H9 (cell line): ENCODE measurements around the gene PPP2CA. TPM values are rescaled to one million over a fixed set of nuclear protein-coding genes. Genes with fewer than 3 reads are reported as not detected.

Experiments
- DNase-seq: peaks from one replicate; pipeline ENCODE4 v3.0.0-alpha.2; 2017
- H2AFZ ChIP-seq: one replicate; pipeline ENCODE4 v1.6.1; 2013; ENCODE audit warnings: mild to moderate bottlenecking, low read length, control low read depth, moderate library complexity
- H2AK5ac ChIP-seq: 2 replicates; pipeline ENCODE4 v1.6.1; 2013; ENCODE audit warnings: low read length, control low read depth, mixed read lengths; ENCODE audit not compliant: insufficient read length
- H2BK120ac ChIP-seq: one replicate; pipeline ENCODE4 v1.6.1; 2013; ENCODE audit warnings: low read depth, mild to moderate bottlenecking, low read length, control low read depth, inconsistent platforms; ENCODE audit not compliant: poor library complexity, severe bottlenecking
- H2BK12ac ChIP-seq: 2 replicates; pipeline ENCODE4 v1.6.1; 2013; ENCODE audit warnings: low read length, control low read depth, mixed read lengths, low read depth; ENCODE audit not compliant: insufficient read length
- H2BK15ac ChIP-seq: 2 replicates; pipeline ENCODE4 v1.6.1; 2013; ENCODE audit warnings: low read depth, low read length, control low read depth
- H2BK20ac ChIP-seq: one replicate; pipeline ENCODE4 v1.6.1; 2013; ENCODE audit warnings: low read depth, mild to moderate bottlenecking, low read length, control low read depth, inconsistent platforms; ENCODE audit not compliant: poor library complexity, severe bottlenecking
- H2BK5ac ChIP-seq: 2 replicates; pipeline ENCODE4 v1.6.1; 2013; ENCODE audit warnings: low read length, control low read depth, mixed read lengths; ENCODE audit not compliant: insufficient read length
- H3K14ac ChIP-seq: 2 replicates; pipeline ENCODE4 v1.6.1; 2013; ENCODE audit warnings: low read length, control low read depth; ENCODE audit not compliant: insufficient read depth
- H3K18ac ChIP-seq: 2 replicates; pipeline ENCODE4 v1.6.1; 2013; ENCODE audit warnings: low read depth, mild to moderate bottlenecking, mixed read lengths, low read length, control low read depth; ENCODE audit not compliant: insufficient read length
- H3K23ac ChIP-seq: 2 replicates; pipeline ENCODE4 v1.6.1; 2013; ENCODE audit warnings: low read length, control low read depth, mixed read lengths, low read depth; ENCODE audit not compliant: insufficient read length
- H3K23me2 ChIP-seq: 2 replicates; pipeline ENCODE4 v1.6.1; 2013; ENCODE audit warnings: low read depth, mild to moderate bottlenecking, mixed read lengths, low read length, control low read depth; ENCODE audit not compliant: insufficient read length, poor library complexity, severe bottlenecking
- H3K27ac ChIP-seq: 2 replicates; pipeline ENCODE4 v1.5.1; 2013; ENCODE audit warnings: low read length, control low read depth, mixed read lengths, low read depth; ENCODE audit not compliant: insufficient read length
- H3K27me3 ChIP-seq: 2 replicates; pipeline ENCODE4 v1.6.1; 2013; ENCODE audit warnings: low read length, control low read depth, inconsistent platforms; ENCODE audit not compliant: insufficient read depth
- H3K4ac ChIP-seq: 2 replicates; pipeline ENCODE4 v1.6.1; 2013; ENCODE audit warnings: low read depth, mild to moderate bottlenecking, control low read depth, inconsistent platforms, low read length, moderate library complexity
- H3K4me1 ChIP-seq: 2 replicates; pipeline ENCODE4 v1.6.1; 2013; ENCODE audit warnings: low read length, control low read depth, inconsistent platforms; ENCODE audit not compliant: insufficient read depth
- H3K4me2 ChIP-seq: 2 replicates; pipeline ENCODE4 v1.6.1; 2013; ENCODE audit warnings: low read length, control low read depth, mixed read lengths; ENCODE audit not compliant: insufficient read length, insufficient read depth
- H3K56ac ChIP-seq: 2 replicates; pipeline ENCODE4 v1.6.1; 2013; ENCODE audit warnings: low read depth, mild to moderate bottlenecking, mixed read lengths, low read length, control low read depth; ENCODE audit not compliant: insufficient read length
- H3K79me1 ChIP-seq: 2 replicates; pipeline ENCODE4 v1.6.1; 2013; ENCODE audit warnings: low read depth, mild to moderate bottlenecking, moderate library complexity, low read length, control low read depth, inconsistent platforms; ENCODE audit not compliant: insufficient read depth, poor library complexity, severe bottlenecking
- H3K79me2 ChIP-seq: 2 replicates; pipeline ENCODE4 v1.6.1; 2013; ENCODE audit warnings: low read length, control low read depth, inconsistent platforms; ENCODE audit not compliant: insufficient read depth
- H3K9ac ChIP-seq: 2 replicates; pipeline ENCODE4 v1.6.1; 2013; ENCODE audit warnings: low read length, control low read depth, mixed read lengths; ENCODE audit not compliant: insufficient read length; ENCODE audit errors: extremely low read depth
- H3K9me3 ChIP-seq: one replicate; pipeline ENCODE4 v1.6.1; 2013; ENCODE audit warnings: low read depth, low read length, inconsistent platforms; ENCODE audit not compliant: control insufficient read depth
- H3T11ph ChIP-seq: one replicate; pipeline ENCODE4 v1.6.1; 2013; ENCODE audit warnings: mild to moderate bottlenecking, low read length, control low read depth, inconsistent platforms
- H4K20me1 ChIP-seq: one replicate; pipeline ENCODE4 v1.6.1; 2013; ENCODE audit not compliant: control insufficient read depth, insufficient read length, insufficient read depth
- H4K5ac ChIP-seq: 2 replicates; pipeline ENCODE4 v1.6.1; 2013; ENCODE audit warnings: low read depth, mild to moderate bottlenecking, mixed read lengths, low read length, control low read depth; ENCODE audit not compliant: insufficient read length
- H4K8ac ChIP-seq: replicated peaks from 2 replicates; pipeline ENCODE4 v1.6.1; 2013; ENCODE audit warnings: low read length, control low read depth, mixed read lengths, low read depth; ENCODE audit not compliant: insufficient read length
- H4K91ac ChIP-seq: 2 replicates; pipeline ENCODE4 v1.6.1; 2013; ENCODE audit warnings: low read depth, mild to moderate bottlenecking, moderate library complexity, mixed read lengths, low read length, control low read depth; ENCODE audit not compliant: insufficient read length
- H3K27ac Mint-ChIP-seq, 3 experiments: 2 replicates in 2 of 3; 3 replicates in 1 of 3; pipeline ENCODE4 v1.8.0; 2020 to 2021; ENCODE audit warnings: mixed read lengths in 3 of 3, mild to moderate bottlenecking in 1 of 3, moderate library complexity in 1 of 3
- H3K27me3 Mint-ChIP-seq: 2 replicates; pipeline ENCODE4 v1.8.0; 2021; ENCODE audit warnings: low read depth, mild to moderate bottlenecking, moderate library complexity, mixed read lengths
- H3K36me3 Mint-ChIP-seq, 3 experiments: 2 replicates in 2 of 3; 3 replicates in 1 of 3; pipeline ENCODE4 v1.8.0; 2020 to 2021; ENCODE audit warnings: low read depth in 3 of 3, mixed read lengths in 3 of 3; ENCODE audit not compliant: insufficient read depth in 1 of 3
- H3K4me1 Mint-ChIP-seq, 2 experiments: 2 replicates each; pipeline ENCODE4 v1.8.0; 2020; ENCODE audit warnings: mixed read lengths in 2 of 2
- H3K4me3 Mint-ChIP-seq, 2 experiments: 2 replicates in 1 of 2; 3 replicates in 1 of 2; pipeline ENCODE4 v1.8.0; 2020 to 2021; ENCODE audit warnings: mild to moderate bottlenecking in 2 of 2, mixed read lengths in 2 of 2, moderate library complexity in 1 of 2
- H3K9me3 Mint-ChIP-seq, 2 experiments: 2 replicates in 1 of 2; 3 replicates in 1 of 2; pipeline ENCODE4 v1.8.0; 2020; ENCODE audit warnings: mild to moderate bottlenecking in 2 of 2, mixed read lengths in 2 of 2, moderate library complexity in 1 of 2
- CTCF ChIP-seq: fragments of 200-600 bp; sonication (generic); conservative IDR thresholded peaks from 3 replicates; pipeline ENCODE4 v1.8.0; 2021; ENCODE audit warnings: antibody characterized with exemption, mild to moderate bottlenecking
- WGBS: extraction: QIAGEN DNeasy Blood & Tissue Kit; methylation state at CpG from one replicate; pipeline ENCODE4 v1.1.7; 2013; ENCODE audit warnings: missing lambda C conversion rate, low lambda C conversion rate, mixed read lengths; ENCODE audit not compliant: insufficient read length; ENCODE audit errors: extremely low coverage; 5-methylcytosine and 5-hydroxymethylcytosine counted together
- total RNA-seq: library from RNA; stranded (reverse); gene quantifications from 2 replicates; pipeline ENCODE4 v1.2.1, GENCODE V29; 2021

The PPP2CA gene
- total RNA-seq, 1 experiment from 2014 or later = 244 TPM

GRCh38 chr5:134250949-134251348, 25.1 kb upstream of the PPP2CA start:
- Histone ChIP-seq H2BK20ac (no peak overlapping the region), H3K79me2 (no peaks in the 10 kb centered on the region), H3K79me1 (no peaks in the 10 kb centered on the region), H2BK120ac (no peak overlapping the region), H2BK15ac (no peak overlapping the region), H4K20me1 (no peaks in the 10 kb centered on the region), H3K23ac (no peak overlapping the region), H3K14ac (no peak overlapping the region), H3K4me1 (peaks cover 6% of the 10 kb centered on the region; the same call in 1 of the 2 replicates), H3K27ac (no peak overlapping the region), H3T11ph (no peak overlapping the region), H2AFZ (no peak overlapping the region), H3K9ac (no peak overlapping the region), H4K5ac (no peak overlapping the region), H3K4ac (no peak overlapping the region), H2AK5ac (no peak overlapping the region), H3K27me3 (no peaks in the 10 kb centered on the region), H4K91ac (no peak overlapping the region), H3K4me2 (no peak overlapping the region), H2BK5ac (no peak overlapping the region), H4K8ac (no peak overlapping the region), H3K18ac (no peak overlapping the region), H3K56ac (no peak overlapping the region), H3K9me3 (no peaks in the 10 kb centered on the region), H3K23me2 (no peaks in the 10 kb centered on the region), H2BK12ac (no peak overlapping the region)
- H3K9me3 Mint-ChIP-seq = no peaks in the 10 kb centered on the region; a peak in 1 of 5 replicates
- no peak for DNase-seq
- WGBS = no CpG with 5 or more reads among the region's 3 CpGs
- peaks cover 22 to 24% of the 10 kb centered on the region in 2 experiments for H3K4me1 Mint-ChIP-seq
- TF ChIP-seq CTCF = no peak
- H3K36me3 Mint-ChIP-seq = no peaks in the 10 kb centered on the region
- no peak overlapping the region for H3K4me3 Mint-ChIP-seq
- no peaks in the 10 kb centered on the region for H3K27me3 Mint-ChIP-seq
- no peak overlapping the region for H3K27ac Mint-ChIP-seq
